H1 (cell line): Measurements from ENCODE around the gene ADAMTS17. TPM values are rescaled to one million over a fixed set of nuclear protein-coding genes. Genes with fewer than 3 reads are reported as not detected.

ENCODE experiments used
- CTCF ChIA-PET: fragments of 300-600 bp; sonication (Branson Sonifier 250); formaldehyde crosslinking; loops from one replicate; lab custom pipeline; 2021; ENCODE audit not compliant: partially characterized antibody; lab: Charles Lee
- POLR2A ChIA-PET: fragments of 300-600 bp; sonication (Branson Sonifier 250); formaldehyde crosslinking; loops from one replicate; lab custom pipeline; 2021; ENCODE audit warnings: inconsistent platforms; ENCODE audit not compliant: partially characterized antibody; lab: Charles Lee
- DNase-seq, 2 experiments: peaks; one replicate each; pipeline versions ENCODE4 v3.0.0 to v3.0.0-alpha.2; 2010 to 2022; ENCODE audit warnings: low spot score in 2 of 2, low read depth in 1 of 2, mixed read lengths in 1 of 2
- FAIRE-seq: peaks from 2 replicates; lab custom pipeline; 2011; peaks lifted over from hg19 to GRCh38; lab: Jason Lieb, UNC
- H2AFZ ChIP-seq: 2 replicates; pipeline ENCODE4 v1.8.1; 2012; ENCODE audit warnings: low read length, inconsistent platforms
- H2AK5ac ChIP-seq: 2 replicates; pipeline ENCODE4 v1.6.1; 2013; ENCODE audit warnings: low read depth, low read length
- H2BK120ac ChIP-seq: replicated peaks from 2 replicates; pipeline ENCODE3; 2013; ENCODE audit warnings: low read depth, low read length, inconsistent platforms
- H2BK12ac ChIP-seq: 2 replicates; pipeline ENCODE4 v1.6.1; 2013; ENCODE audit warnings: low read depth, low read length
- H2BK15ac ChIP-seq: 2 replicates; pipeline ENCODE4 v1.6.1; 2013; ENCODE audit warnings: low read length
- H2BK20ac ChIP-seq: 2 replicates; pipeline ENCODE4 v1.6.1; 2013; ENCODE audit warnings: low read length
- H2BK5ac ChIP-seq: 2 replicates; pipeline ENCODE4 v1.6.1; 2013; ENCODE audit warnings: low read depth, low read length
- H3K14ac ChIP-seq: 2 replicates; pipeline ENCODE4 v1.6.1; 2013; ENCODE audit warnings: inconsistent platforms; ENCODE audit not compliant: insufficient read length
- H3K18ac ChIP-seq: 2 replicates; pipeline ENCODE4 v1.6.1; 2013; ENCODE audit warnings: low read length; ENCODE audit errors: extremely low read depth
- H3K23ac ChIP-seq: 2 replicates; pipeline ENCODE4 v1.6.1; 2013; ENCODE audit warnings: inconsistent platforms; ENCODE audit not compliant: insufficient read length
- H3K23me2 ChIP-seq: 2 replicates; pipeline ENCODE4 v1.6.1; 2013; ENCODE audit warnings: low read depth, low read length
- H3K27ac ChIP-seq: 2 replicates; pipeline ENCODE4 v1.6.1; 2011; ENCODE audit warnings: low read depth, low read length, inconsistent platforms
- H3K27me3 ChIP-seq, 4 experiments: replicated peaks in 1 of 4; 1 replicate in 1 of 4; 2 replicates in 3 of 4; pipeline versions ENCODE4 v1.6.1 to v1.8.1; 2011 to 2013; ENCODE audit warnings: low read length in 3 of 4, mild to moderate bottlenecking in 3 of 4, inconsistent platforms in 2 of 4, mixed read lengths in 2 of 4, moderate library complexity in 1 of 4; ENCODE audit not compliant: control insufficient read depth in 3 of 4, insufficient read depth in 3 of 4; ENCODE audit errors: extremely low read depth in 1 of 4
- H3K36me3 ChIP-seq, 4 experiments: 2 replicates each; pipeline versions ENCODE4 v1.6.1 to v1.8.1; 2011 to 2013; ENCODE audit warnings: mild to moderate bottlenecking in 4 of 4, low read length in 3 of 4, moderate library complexity in 2 of 4, control low read depth in 1 of 4, inconsistent platforms in 1 of 4; ENCODE audit not compliant: insufficient read depth in 4 of 4, control insufficient read depth in 2 of 4
- H3K4ac ChIP-seq: replicated peaks from 2 replicates; pipeline ENCODE3; 2013; ENCODE audit warnings: low read length, low read depth, mixed read lengths, inconsistent platforms; ENCODE audit not compliant: insufficient read length
- H3K4me1 ChIP-seq, 4 experiments: replicated peaks in 1 of 4; 1 replicate in 1 of 4; 2 replicates in 3 of 4; pipeline versions ENCODE4 v1.6.1 to v1.8.1; 2011 to 2013; ENCODE audit warnings: low read length in 3 of 4, inconsistent platforms in 2 of 4, mixed read lengths in 1 of 4; ENCODE audit not compliant: insufficient read depth in 4 of 4, control insufficient read depth in 3 of 4
- H3K4me2 ChIP-seq, 2 experiments: 2 replicates each; pipeline versions ENCODE4 v1.6.1 to v1.8.1; 2011 to 2013; ENCODE audit warnings: low read depth in 2 of 2, low read length in 2 of 2, control low read depth in 1 of 2, inconsistent platforms in 1 of 2, mild to moderate bottlenecking in 1 of 2; ENCODE audit not compliant: insufficient read depth in 1 of 2
- H3K4me3 ChIP-seq, 4 experiments: fragments of 200-600, 300-600 bp in 1 of 4; sonication (generic), shearing (Covaris generic), sonication (Bioruptor Twin) in 1 of 4; 2 replicates each; pipeline versions ENCODE4 v1.5.1 to v1.8.1; 2011 to 2016; ENCODE audit warnings: low read length in 4 of 4, low read depth in 3 of 4, control low read depth in 2 of 4, inconsistent platforms in 2 of 4, mild to moderate bottlenecking in 2 of 4, mixed read lengths in 1 of 4, moderate library complexity in 1 of 4; ENCODE audit not compliant: insufficient read depth in 2 of 4; ENCODE audit errors: extremely low read depth in 1 of 4
- H3K56ac ChIP-seq: replicated peaks from 2 replicates; pipeline ENCODE3; 2013; ENCODE audit warnings: low read depth, mild to moderate bottlenecking, mixed read lengths, low read length, inconsistent platforms; ENCODE audit not compliant: insufficient read length
- H3K79me1 ChIP-seq: 2 replicates; pipeline ENCODE4 v1.6.1; 2013; ENCODE audit warnings: low read depth, low read length, control low read depth
- H3K79me2 ChIP-seq, 2 experiments: 2 replicates each; pipeline versions ENCODE4 v1.6.1 to v1.8.1; 2012 to 2013; ENCODE audit warnings: low read length in 2 of 2, mild to moderate bottlenecking in 2 of 2, inconsistent platforms in 1 of 2; ENCODE audit not compliant: insufficient read depth in 2 of 2, control insufficient read depth in 1 of 2
- H3K9ac ChIP-seq, 4 experiments: replicated peaks in 1 of 4; 1 replicate in 1 of 4; 2 replicates in 3 of 4; pipeline versions ENCODE4 v1.6.1 to v1.8.1; 2011 to 2013; ENCODE audit warnings: low read depth in 3 of 4, low read length in 3 of 4, control low read depth in 2 of 4, mild to moderate bottlenecking in 2 of 4, moderate library complexity in 2 of 4, inconsistent platforms in 1 of 4; ENCODE audit errors: extremely low read depth in 1 of 4
- H3K9me3 ChIP-seq, 2 experiments: 2 replicates each; pipeline versions ENCODE4 v1.6.1 to v1.8.1; 2012 to 2013; ENCODE audit warnings: mild to moderate bottlenecking in 2 of 2, moderate library complexity in 2 of 2, control low read depth in 1 of 2, inconsistent platforms in 1 of 2, low read depth in 1 of 2, low read length in 1 of 2, mixed read lengths in 1 of 2; ENCODE audit not compliant: insufficient read depth in 2 of 2
- H4K20me1 ChIP-seq, 2 experiments: replicated peaks in 1 of 2; 2 replicates each; pipeline versions ENCODE3 to v1.8.1; 2011 to 2013; ENCODE audit warnings: inconsistent platforms in 2 of 2, low read length in 2 of 2, mild to moderate bottlenecking in 1 of 2; ENCODE audit not compliant: insufficient read depth in 2 of 2, control insufficient read depth in 1 of 2
- H4K5ac ChIP-seq: 2 replicates; pipeline ENCODE4 v1.6.1; 2013; ENCODE audit warnings: low read length, low read depth, mixed read lengths, inconsistent platforms; ENCODE audit not compliant: insufficient read length
- H4K8ac ChIP-seq: 2 replicates; pipeline ENCODE4 v1.8.0; 2013; ENCODE audit warnings: mild to moderate bottlenecking, moderate library complexity, low read length, inconsistent platforms; ENCODE audit not compliant: insufficient read depth; ENCODE audit errors: extremely low read depth
- H4K91ac ChIP-seq: replicated peaks from 2 replicates; pipeline ENCODE3; 2013; ENCODE audit warnings: low read length, mixed read lengths, inconsistent platforms; ENCODE audit not compliant: insufficient read length
- ASH2L ChIP-seq: fragments of 200-600, 300-600 bp; sonication (generic); IDR thresholded peaks from one replicate; pipeline ENCODE4 v1.7.1; 2017; ENCODE audit warnings: low read length
- BCL11A ChIP-seq, 2 experiments: IDR thresholded peaks; one replicate each; pipeline ENCODE4 v1.6.1; 2011; ENCODE audit warnings: low read depth in 2 of 2, low read length in 2 of 2, mild to moderate bottlenecking in 2 of 2
- CBX5 ChIP-seq: fragments of 300-800, 300-1000 bp; sonication (generic); IDR thresholded peaks from 2 replicates; pipeline ENCODE4 v1.7.1; 2016; ENCODE audit warnings: antibody characterized with exemption, low read length, low read depth
- GABPA ChIP-seq: IDR thresholded peaks from 2 replicates; pipeline ENCODE4 v1.6.1; 2011; ENCODE audit warnings: mild to moderate bottlenecking, low read length, moderate library complexity, borderline replicate concordance; ENCODE audit not compliant: insufficient read depth
- JUN ChIP-seq: IDR thresholded peaks from 2 replicates; pipeline ENCODE4 v1.6.1; 2011; ENCODE audit warnings: low read depth, mild to moderate bottlenecking, improper control_type of control experiment, low read length
- NANOG ChIP-seq: IDR thresholded peaks from 2 replicates; pipeline ENCODE4 v1.6.1; 2011; ENCODE audit warnings: low read length, low read depth, mild to moderate bottlenecking, inconsistent platforms; ENCODE audit not compliant: insufficient read depth, poor library complexity, severe bottlenecking
- PHF8 ChIP-seq: fragments of 200-600 bp; sonication (generic); conservative IDR thresholded peaks from 2 replicates; pipeline ENCODE4 v1.7.1; 2012; ENCODE audit warnings: low read depth, mild to moderate bottlenecking, inconsistent platforms, low read length, moderate library complexity
- RXRA ChIP-seq: IDR thresholded peaks from 2 replicates; pipeline ENCODE4 v1.6.1; 2011; ENCODE audit warnings: low read depth, mild to moderate bottlenecking, low read length, moderate library complexity; ENCODE audit not compliant: insufficient read depth
- SIX5 ChIP-seq: IDR thresholded peaks from 2 replicates; pipeline ENCODE4 v1.6.1; 2011; ENCODE audit warnings: mild to moderate bottlenecking, low read depth, low read length
- SP1 ChIP-seq: IDR thresholded peaks from 2 replicates; pipeline ENCODE4 v1.6.1; 2011; ENCODE audit warnings: low read depth, low read length
- SP4 ChIP-seq: IDR thresholded peaks from 2 replicates; pipeline ENCODE4 v1.6.1; 2012; ENCODE audit warnings: low read length, inconsistent platforms
- TCF12 ChIP-seq: IDR thresholded peaks from 2 replicates; pipeline ENCODE4 v1.6.1; 2011; ENCODE audit warnings: low read depth, mild to moderate bottlenecking, low read length
- YY1 ChIP-seq: IDR thresholded peaks from 2 replicates; pipeline ENCODE4 v1.6.1; 2011; ENCODE audit warnings: low read depth, mild to moderate bottlenecking, low read length
- ZNF274 ChIP-seq: IDR thresholded peaks from 2 replicates; pipeline ENCODE4 v1.7.0; 2012; ENCODE audit warnings: low read length, borderline replicate concordance; ENCODE audit errors: extremely low read depth
- WGBS, 2 experiments: shearing (Covaris generic) in 1 of 2; methylation state at CpG; one replicate each; pipeline versions ENCODE4 v1.1.6 to v1.1.7; 2013 to 2015; ENCODE audit warnings: low lambda C conversion rate in 2 of 2, mixed read lengths in 2 of 2, inconsistent platforms in 1 of 2, low coverage in 1 of 2, missing lambda C conversion rate in 1 of 2; ENCODE audit not compliant: insufficient replicate concordance in 2 of 2, insufficient coverage in 1 of 2, insufficient read length in 1 of 2; ENCODE audit errors: extremely low coverage in 1 of 2, missing lambda C conversion rate in 1 of 2; 5-methylcytosine and 5-hydroxymethylcytosine counted together
- polyA plus RNA-seq, 7 experiments: library from polyadenylated mRNA; depleted of rRNA in 3 of 7; stranded (reverse) in 5 of 7; unstranded in 2 of 7; fragments of >200 nt in 5 of 7; fragments of 200-250 nt in 2 of 7; gene quantifications; 1 replicate in 5 of 7; 2 replicates in 1 of 7; 4 replicates in 1 of 7; pipeline versions ENCODE4 v1.2.1 to v1.2.3, GENCODE V29; 2011 to 2013; ENCODE audit warnings: missing spikeins in 2 of 7, mixed read lengths in 2 of 7
- total RNA-seq: library from RNA; stranded (reverse); fragmentation: NEBNext Ultra II Directional; extraction: Animal tissue kit (Norgen Biotek cat#: 25700); gene quantifications from 2 replicates; pipeline ENCODE4 v1.2.1, GENCODE V29; 2021

The ADAMTS17 gene
- total and polyA plus RNA-seq, 2 of the 8 experiments (the other 6 are each of a cell fraction or from before 2014, with no cell fraction given): 0.51 to 1.7 TPM

GRCh38 chr15:100011235-100011634 is 330.5 kb downstream of the ADAMTS17 start:
- H2BK5ac ChIP-seq: no peak overlapping the region
- POLR2A ChIA-PET: no interaction called here
- H3K4me1 ChIP-seq: no peaks in the 10 kb centered on the region
- H2BK20ac ChIP-seq: no peak overlapping the region
- H2BK15ac ChIP-seq: no peak overlapping the region
- H3K27me3 ChIP-seq: no peaks in the 10 kb centered on the region
- no peak overlapping the region for H3K56ac ChIP-seq
- no peak overlapping the region for H3K18ac ChIP-seq
- no peak overlapping the region for H3K27ac ChIP-seq
- no peak overlapping the region for H2BK120ac ChIP-seq
- no peak overlapping the region for H3K4me3 ChIP-seq
- no peaks in the 10 kb centered on the region for H3K79me1 ChIP-seq
- CTCF ChIA-PET: no interaction called here
- H4K20me1 ChIP-seq: no peaks in the 10 kb centered on the region
- no peak overlapping the region for H2AFZ ChIP-seq
- no peak overlapping the region for H3K4me2 ChIP-seq
- TF ChIP-seq GABPA (no peak), RXRA (no peak), JUN (no peak), ASH2L (no peak), YY1 (no peak), SIX5 (no peak), CBX5 (no peak), BCL11A (IDR thresholded peaks at IDR 0.05; ENCODE audit: low read depth in 2 of 2, low read length in 2 of 2) (no peak), NANOG (no peak), ZNF274 (no peak), TCF12 (no peak), SP1 (no peak), PHF8 (no peak), SP4 (no peak)
- no peak overlapping the region for H3K14ac ChIP-seq
- no peak overlapping the region for H2AK5ac ChIP-seq
- H3K79me2 ChIP-seq: no peaks in the 10 kb centered on the region
- no peak overlapping the region for H4K8ac ChIP-seq
- DNase-seq: no peak
- no peaks in the 10 kb centered on the region for H3K9me3 ChIP-seq
- no peak overlapping the region for H3K4ac ChIP-seq
- FAIRE-seq: no peak
- no peak overlapping the region for H4K91ac ChIP-seq
- no peak overlapping the region for H2BK12ac ChIP-seq
- H3K9ac ChIP-seq: no peak overlapping the region
- no peaks in the 10 kb centered on the region; the same call in 1 of the 2 replicates for H3K23me2 ChIP-seq
- WGBS, 2 experiments: 0% methylated on average over 1 of the region's 1 CpG; no CpG with 5 or more reads in 1 of the 2 experiments
- no peak overlapping the region for H4K5ac ChIP-seq
- no peaks in the 10 kb centered on the region for H3K36me3 ChIP-seq
- no peak overlapping the region for H3K23ac ChIP-seq
